Measurements from ENCODE around the gene ATE1.

GRCh38 chr10:121889212-121889611, 38.6 kb downstream of the ATE1 start:
- TF ChIP-seq CTCF (IDR thresholded peaks at IDR 0.05; ENCODE audit: low read depth, low read length) (no peak), MAX (IDR thresholded peaks at IDR 0.05; ENCODE audit: low read depth, low read length) (no peak)
